Left hindlimb (tissue), 1 donor: ENCODE results near the gene ARHGAP23.

Experiments used
- DNase-seq: peaks from one replicate; pipeline ENCODE4 v3.0.0-alpha.2; 2018

The ARHGAP23 gene

GRCh38 chr17:38442548-38442947 lies 14.3 kb downstream of the ARHGAP23 start:
- no peak for DNase-seq

GRCh38 chr17:38443356-38444031 lies 15.2 kb downstream of the ARHGAP23 start:
- DNase-seq, result no peak

- DNase-seq, result peak; percentile 69
Observed at GRCh38 chr17:38444151-38444550, 15.9 kb downstream of the ARHGAP23 start.

GRCh38 chr17:38447502-38448085 lies 19.3 kb downstream of the ARHGAP23 start:
- no peak for DNase-seq

- no peak for DNase-seq
Observed at GRCh38 chr17:38448208-38448771, 20.0 kb downstream of the ARHGAP23 start.

- DNase-seq, result no peak
Observed at GRCh38 chr17:38449364-38449763, 21.1 kb downstream of the ARHGAP23 start.

GRCh38 chr17:38450557-38451029 lies 22.3 kb downstream of the ARHGAP23 start:
- no peak for DNase-seq

GRCh38 chr17:38451030-38451839 lies 23.0 kb downstream of the ARHGAP23 start:
- DNase-seq, result peak; percentile 75

GRCh38 chr17:38451840-38452529 lies 23.7 kb downstream of the ARHGAP23 start:
- peak; percentile 88 for DNase-seq

- no peak for DNase-seq
Observed at GRCh38 chr17:38452719-38453118, 24.5 kb downstream of the ARHGAP23 start.

- peak; percentile 67 for DNase-seq
Observed at GRCh38 chr17:38453951-38454421, 25.7 kb downstream of the ARHGAP23 start.

GRCh38 chr17:38454532-38454931 lies 26.3 kb downstream of the ARHGAP23 start:
- peak; percentile 78 for DNase-seq

- DNase-seq, result peak; percentile 60
Observed at GRCh38 chr17:38455288-38455915, 27.1 kb downstream of the ARHGAP23 start.

- no peak for DNase-seq
Observed at GRCh38 chr17:38456031-38456815, 28.0 kb downstream of the ARHGAP23 start.

GRCh38 chr17:38457577-38458371 lies 29.5 kb downstream of the ARHGAP23 start:
- no peak for DNase-seq

- no peak for DNase-seq
Observed at GRCh38 chr17:38458521-38458920, 30.3 kb downstream of the ARHGAP23 start.

GRCh38 chr17:38459567-38459966 lies 31.3 kb downstream of the ARHGAP23 start:
- DNase-seq, result no peak

- no peak for DNase-seq
Observed at GRCh38 chr17:38460082-38460715, 31.9 kb downstream of the ARHGAP23 start.

- no peak for DNase-seq
Observed at GRCh38 chr17:38460716-38461630, 32.7 kb downstream of the ARHGAP23 start.
